ENCODE measurements around the gene PERCC1. TPM values are rescaled to one million over a fixed set of nuclear protein-coding genes. Genes with fewer than 3 reads are reported as not detected.

Gene PERCC1
- total RNA-seq, 2 donors from 2014 or later: not detected

DNA sequence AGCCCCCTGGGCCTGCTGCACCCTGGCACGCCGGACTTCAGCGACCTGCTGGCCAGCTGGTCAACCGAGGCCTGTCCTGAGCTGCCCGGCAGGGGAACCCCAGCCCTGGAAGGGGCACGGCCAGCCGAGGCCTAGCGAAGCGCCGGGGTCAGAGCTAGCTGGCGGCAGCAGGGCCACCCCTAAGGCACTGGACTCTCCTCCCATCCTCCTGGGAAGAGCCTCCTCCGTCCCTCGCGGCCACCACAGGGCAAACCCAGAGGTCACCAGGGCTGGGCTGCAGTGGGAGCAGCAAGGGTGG lies 2.3 kb downstream of the PERCC1 start:
- no peaks in the 10 kb centered on the region for H3K27me3 ChIP-seq
- H3K36me3 ChIP-seq: no peaks in the 10 kb centered on the region
- H3K27ac ChIP-seq: no peak overlapping the region
- no peaks in the 10 kb centered on the region for H3K9me3 ChIP-seq
- peak overlapping the region in 1 of 2 donors; percentile 40 for H3K4me3 ChIP-seq
- TF ChIP-seq, protein P1, sequence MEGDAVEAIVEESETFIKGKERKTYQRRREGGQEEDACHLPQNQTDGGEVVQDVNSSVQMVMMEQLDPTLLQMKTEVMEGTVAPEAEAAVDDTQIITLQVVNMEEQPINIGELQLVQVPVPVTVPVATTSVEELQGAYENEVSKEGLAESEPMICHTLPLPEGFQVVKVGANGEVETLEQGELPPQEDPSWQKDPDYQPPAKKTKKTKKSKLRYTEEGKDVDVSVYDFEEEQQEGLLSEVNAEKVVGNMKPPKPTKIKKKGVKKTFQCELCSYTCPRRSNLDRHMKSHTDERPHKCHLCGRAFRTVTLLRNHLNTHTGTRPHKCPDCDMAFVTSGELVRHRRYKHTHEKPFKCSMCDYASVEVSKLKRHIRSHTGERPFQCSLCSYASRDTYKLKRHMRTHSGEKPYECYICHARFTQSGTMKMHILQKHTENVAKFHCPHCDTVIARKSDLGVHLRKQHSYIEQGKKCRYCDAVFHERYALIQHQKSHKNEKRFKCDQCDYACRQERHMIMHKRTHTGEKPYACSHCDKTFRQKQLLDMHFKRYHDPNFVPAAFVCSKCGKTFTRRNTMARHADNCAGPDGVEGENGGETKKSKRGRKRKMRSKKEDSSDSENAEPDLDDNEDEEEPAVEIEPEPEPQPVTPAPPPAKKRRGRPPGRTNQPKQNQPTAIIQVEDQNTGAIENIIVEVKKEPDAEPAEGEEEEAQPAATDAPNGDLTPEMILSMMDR (IDR thresholded peaks at IDR 0.05): no peak
- DNase-seq (ENCODE audit: low spot score): no peak
- H3K4me1 ChIP-seq: peaks cover 0 to 6% of the 10 kb centered on the region in 2 donors

DNA sequence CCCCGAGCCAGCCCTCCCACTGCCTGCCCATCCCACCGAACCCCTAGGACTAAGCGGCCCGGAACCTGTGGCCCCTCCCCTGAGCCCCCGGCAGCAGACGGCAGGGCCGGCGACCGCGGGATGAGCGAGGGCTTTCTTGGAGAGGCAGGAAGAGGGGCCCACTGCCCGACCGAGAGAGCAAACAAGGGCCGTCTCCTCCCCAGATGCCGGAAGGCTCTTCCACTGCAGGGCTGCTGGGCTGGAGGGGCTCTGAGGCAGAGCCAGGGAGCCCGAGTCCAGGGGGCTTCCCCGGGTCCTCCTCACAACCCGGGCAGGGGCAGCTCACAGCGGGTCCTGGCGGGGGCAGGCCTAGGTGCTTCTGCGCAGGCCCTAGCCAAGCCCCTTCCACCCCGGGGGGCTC lies 2.9 kb downstream of the PERCC1 start:
- no peaks in the 10 kb centered on the region for H3K27me3 ChIP-seq
- no peak overlapping the region for H3K4me3 ChIP-seq
- TF ChIP-seq, protein P1 (IDR thresholded peaks at IDR 0.05): no peak
- H3K9me3 ChIP-seq: no peaks in the 10 kb centered on the region
- no peaks in the 10 kb centered on the region for H3K36me3 ChIP-seq
- H3K4me1 ChIP-seq: peaks cover 0 to 1% of the 10 kb centered on the region in 2 donors
- DNase-seq (ENCODE audit: low spot score): no peak
- no peak overlapping the region for H3K27ac ChIP-seq

DNA sequence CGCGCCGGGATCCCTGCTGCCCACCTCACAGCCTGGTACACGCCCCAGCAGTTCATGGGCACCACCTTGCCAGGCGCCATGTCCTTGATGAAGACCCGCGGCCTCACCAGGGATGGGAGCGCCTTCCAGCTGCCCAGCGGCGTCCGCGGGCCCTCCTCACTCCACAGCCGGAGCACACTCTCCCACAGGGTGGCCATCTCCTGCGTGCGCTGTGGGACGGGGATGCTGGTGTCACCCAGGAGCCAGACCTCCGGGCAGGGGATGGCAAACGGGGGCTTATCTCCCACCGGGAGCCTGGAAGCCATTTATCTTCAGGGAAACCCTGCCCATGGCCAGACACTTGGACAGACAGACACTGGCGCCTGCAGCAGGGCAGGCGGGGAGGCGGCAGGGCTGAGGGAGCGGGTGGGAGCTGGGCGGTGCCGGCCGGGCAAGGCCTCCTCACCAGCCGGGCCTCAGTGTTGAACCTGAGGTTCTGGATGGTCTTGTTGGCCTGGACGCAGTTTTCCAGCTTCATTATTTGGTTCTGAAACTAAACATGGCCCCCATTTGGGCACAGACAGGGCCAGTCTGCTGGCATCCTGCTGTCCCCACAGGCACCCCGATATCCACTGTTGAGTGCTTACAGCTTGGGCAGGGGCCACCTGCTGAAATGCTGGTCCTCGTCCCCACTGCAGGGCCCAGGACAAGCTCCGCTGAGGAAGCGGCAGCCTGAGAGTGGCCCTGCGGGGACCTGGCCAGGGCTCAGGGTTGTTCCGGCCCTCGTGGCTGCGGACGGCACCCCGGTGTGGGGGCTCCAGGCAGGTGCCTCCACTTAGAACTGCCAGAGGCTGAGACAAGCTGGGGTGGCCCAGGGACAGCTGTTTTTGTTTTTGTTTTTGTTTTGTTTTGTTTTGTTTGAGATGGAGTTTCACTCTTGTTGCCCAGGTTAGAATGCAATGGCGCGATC lies 4.0 kb downstream of the PERCC1 start:
- TF ChIP-seq, protein P1 (IDR thresholded peaks at IDR 0.05): no peak
- DNase-seq (ENCODE audit: low spot score): no peak
- no peak overlapping the region for H3K4me3 ChIP-seq
- H3K36me3 ChIP-seq: no peaks in the 10 kb centered on the region
- H3K4me1 ChIP-seq: no peaks in the 10 kb centered on the region
- no peaks in the 10 kb centered on the region for H3K27me3 ChIP-seq
- H3K9me3 ChIP-seq: no peaks in the 10 kb centered on the region
- H3K27ac ChIP-seq: no peak overlapping the region

DNA sequence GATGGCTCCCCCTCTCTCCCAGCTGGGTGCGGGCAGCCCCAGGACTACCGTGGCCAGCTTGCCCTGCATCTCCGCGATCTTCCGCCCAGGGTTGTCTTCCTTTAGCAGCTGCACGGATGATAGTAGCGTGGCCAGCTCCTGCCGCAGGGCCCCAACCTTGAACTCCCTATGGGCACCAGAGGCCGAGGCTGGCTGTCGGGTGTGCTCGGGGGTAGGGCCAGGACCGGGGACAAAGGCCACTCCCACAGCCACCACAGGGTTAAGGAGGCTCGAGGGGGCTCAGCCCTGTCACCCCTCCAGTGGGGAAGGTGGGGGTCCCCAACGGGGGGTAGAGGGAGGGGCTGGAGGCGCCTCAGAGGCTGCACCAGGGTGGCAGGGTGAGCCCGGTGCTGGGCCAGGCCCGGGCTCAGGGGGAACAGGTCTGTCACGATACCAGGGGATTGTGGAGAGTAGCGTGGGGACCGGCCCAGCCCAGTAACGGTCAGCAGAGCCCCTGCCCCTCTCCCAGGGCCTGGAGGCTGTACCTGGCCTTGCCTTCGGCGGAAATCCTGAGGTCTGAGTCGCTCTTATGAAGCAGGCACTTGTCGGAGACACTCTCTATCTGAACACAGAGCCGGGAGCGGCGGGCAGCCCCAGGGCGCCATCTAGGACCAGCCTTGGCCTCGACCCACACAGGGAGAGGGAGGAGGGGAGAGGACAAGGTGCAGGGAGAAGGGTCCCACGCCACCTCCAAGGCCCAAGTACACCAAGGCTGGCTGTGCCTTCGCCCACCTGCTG lies 5.2 kb downstream of the PERCC1 start:
- Histone ChIP-seq H3K36me3 (no peaks in the 10 kb centered on the region), H3K4me3 (no peak overlapping the region)

DNA sequence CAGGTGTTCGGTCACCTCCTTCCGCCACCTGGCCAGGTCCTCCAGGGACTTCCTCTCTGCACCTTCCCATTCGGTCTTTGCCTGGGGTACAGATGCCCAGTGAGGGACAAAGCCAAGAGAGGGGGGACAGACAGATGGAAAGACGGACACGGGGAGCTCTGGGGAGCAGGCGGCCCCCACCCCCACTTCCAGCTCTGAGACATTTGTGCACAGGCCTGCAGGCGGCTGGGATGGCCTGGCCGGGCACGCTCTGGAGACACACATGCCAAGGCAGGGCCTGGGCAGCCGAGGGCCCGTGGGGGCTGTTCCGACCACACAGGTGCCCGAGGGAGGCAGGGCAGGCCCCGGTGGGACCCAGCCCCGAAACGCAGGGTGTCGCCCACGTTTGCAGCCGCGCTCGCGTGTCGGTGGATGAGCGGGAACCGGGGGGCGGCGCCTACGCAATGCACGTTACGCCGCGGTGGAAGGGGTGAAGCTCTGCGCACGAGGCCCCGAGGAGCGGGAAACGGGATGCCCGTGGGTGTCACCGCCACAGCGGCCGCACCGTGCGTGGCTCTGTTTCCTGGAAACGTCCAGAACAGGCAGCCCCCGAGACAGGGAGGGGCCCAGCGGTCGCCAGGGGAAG lies 6.0 kb downstream of the PERCC1 start:
- H3K36me3 ChIP-seq: no peaks in the 10 kb centered on the region
- TF ChIP-seq, protein P1 (IDR thresholded peaks at IDR 0.05): no peak
- no peaks in the 10 kb centered on the region for H3K4me1 ChIP-seq
- H3K9me3 ChIP-seq: no peaks in the 10 kb centered on the region
- no peak for DNase-seq (ENCODE audit: low spot score)
- H3K27ac ChIP-seq: no peak overlapping the region
- no peaks in the 10 kb centered on the region for H3K27me3 ChIP-seq
- H3K4me3 ChIP-seq: no peak overlapping the region

More for the DNA sequence above, 5.2 kb downstream of the PERCC1 start:
- TF ChIP-seq, protein P1 (IDR thresholded peaks at IDR 0.05): no peak
- DNase-seq (ENCODE audit: low spot score): no peak
- Histone ChIP-seq H3K27ac (no peak overlapping the region), H3K4me1 (no peaks in the 10 kb centered on the region), H3K27me3 (no peaks in the 10 kb centered on the region), H3K9me3 (no peaks in the 10 kb centered on the region)
